Osteoblast (primary cell): ENCODE results near the gene ADTRP. TPM values are rescaled to one million over a fixed set of nuclear protein-coding genes. Genes with fewer than 3 reads are reported as not detected.

Experiments
- DNase-seq: peaks from one replicate; pipeline ENCODE4 v3.0.0; 2011; ENCODE audit warnings: low spot score, mixed read lengths; ENCODE audit not compliant: insufficient read length; ENCODE audit errors: missing footprints
- H2AFZ ChIP-seq: 2 replicates; pipeline ENCODE4 v1.6.0; 2011; ENCODE audit warnings: mild to moderate bottlenecking, low read length
- H3K27ac ChIP-seq: 2 replicates; pipeline ENCODE4 v1.5.1; 2011; ENCODE audit warnings: mild to moderate bottlenecking, low read depth, low read length, moderate library complexity
- H3K27me3 ChIP-seq: 2 replicates; pipeline ENCODE4 v1.6.0; 2012; ENCODE audit warnings: mild to moderate bottlenecking, control low read depth, inconsistent platforms, low read length, moderate library complexity; ENCODE audit not compliant: insufficient read depth
- H3K36me3 ChIP-seq: 2 replicates; pipeline ENCODE4 v1.5.1; 2011; ENCODE audit warnings: mild to moderate bottlenecking, low read length, control low read depth, moderate library complexity; ENCODE audit not compliant: insufficient read depth
- H3K4me1 ChIP-seq: 2 replicates; pipeline ENCODE4 v1.5.1; 2011; ENCODE audit warnings: mild to moderate bottlenecking, low read length, control low read depth, moderate library complexity; ENCODE audit not compliant: insufficient read depth
- H3K4me2 ChIP-seq: 2 replicates; pipeline ENCODE4 v1.6.0; 2011; ENCODE audit warnings: mild to moderate bottlenecking, low read length; ENCODE audit not compliant: insufficient read depth
- H3K4me3 ChIP-seq: fragments of 200-600 bp; sonication (generic); 3 replicates; pipeline ENCODE4 v1.5.1; 2012; ENCODE audit warnings: mild to moderate bottlenecking, low read length, inconsistent platforms; ENCODE audit not compliant: insufficient read depth
- H3K79me2 ChIP-seq: 2 replicates; pipeline ENCODE4 v1.6.0; 2012; ENCODE audit warnings: mild to moderate bottlenecking, low read length, control low read depth, inconsistent platforms; ENCODE audit not compliant: insufficient read depth
- H3K9me3 ChIP-seq: 2 replicates; pipeline ENCODE4 v1.5.1; 2011; ENCODE audit warnings: low read depth, low read length, control low read depth
- H4K20me1 ChIP-seq: 2 replicates; pipeline ENCODE4 v1.6.0; 2012; ENCODE audit warnings: mild to moderate bottlenecking, low read length, control low read depth; ENCODE audit not compliant: insufficient read depth
- CTCF ChIP-seq: IDR thresholded peaks from 2 replicates; pipeline ENCODE4 v1.5.1; 2011; ENCODE audit warnings: mild to moderate bottlenecking, low read depth, low read length, moderate library complexity; ENCODE audit errors: extremely low read depth
- total RNA-seq: library from RNA; depleted of rRNA; stranded (reverse); fragments of >200 nt; gene quantifications from 2 replicates; pipeline ENCODE4 v1.2.3, GENCODE V29; 2012

Gene ADTRP
- total RNA-seq, 1 donor = 0.72 TPM

GRCh38 chr6:11711003-11711983, 67.3 kb downstream of the ADTRP start:
- Histone ChIP-seq H3K9me3 (no peaks in the 10 kb centered on the region), H3K36me3 (no peaks in the 10 kb centered on the region), H4K20me1 (no peaks in the 10 kb centered on the region), H2AFZ (peak overlapping the region; percentile 79), H3K4me1 (peaks cover 10% of the 10 kb centered on the region), H3K4me2 (peak overlapping the region; percentile 64), H3K79me2 (no peaks in the 10 kb centered on the region), H3K4me3 (peak overlapping the region; percentile 12), H3K27ac (peak overlapping the region; percentile 44), H3K27me3 (no peaks in the 10 kb centered on the region)
- TF ChIP-seq CTCF = no peak
- peak; percentile 53 for DNase-seq

- Histone ChIP-seq H3K79me2 (no peaks in the 10 kb centered on the region), H3K36me3 (no peaks in the 10 kb centered on the region), H3K4me1 (peaks cover 10% of the 10 kb centered on the region), H3K27ac (no peak overlapping the region), H2AFZ (no peak overlapping the region), H3K9me3 (no peaks in the 10 kb centered on the region), H4K20me1 (no peaks in the 10 kb centered on the region), H3K4me2 (no peak overlapping the region), H3K27me3 (no peaks in the 10 kb centered on the region), H3K4me3 (no peak overlapping the region)
- TF ChIP-seq CTCF = no peak
- no peak for DNase-seq
These were observed 68.3 kb downstream of the ADTRP start for GRCh38 chr6:11710311-11710761.

DNA sequence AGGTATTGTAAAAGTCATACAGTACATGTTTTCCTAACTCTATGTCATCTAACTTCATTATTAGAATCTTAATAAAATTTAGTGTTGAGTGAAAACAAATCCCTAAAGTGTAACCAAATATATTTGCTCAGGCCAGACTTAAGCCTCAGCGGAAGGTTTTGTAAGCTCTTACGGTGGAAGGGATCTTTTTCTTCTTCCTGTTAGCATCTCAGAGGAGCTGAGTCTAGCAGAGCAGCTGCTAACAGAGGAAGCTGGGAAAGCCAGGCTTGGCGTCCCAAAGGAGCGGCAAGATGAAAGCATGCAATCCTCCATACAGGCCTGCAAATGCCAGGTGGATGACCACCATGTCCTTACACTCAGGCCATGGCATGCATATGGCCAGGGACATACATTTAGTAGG, 72.4 kb downstream of the ADTRP start:
- Histone ChIP-seq H3K79me2 (no peaks in the 10 kb centered on the region), H3K27ac (no peak overlapping the region), H3K27me3 (no peaks in the 10 kb centered on the region), H4K20me1 (no peaks in the 10 kb centered on the region), H3K36me3 (no peaks in the 10 kb centered on the region), H2AFZ (no peak overlapping the region), H3K4me3 (no peak overlapping the region), H3K9me3 (no peaks in the 10 kb centered on the region), H3K4me2 (no peak overlapping the region), H3K4me1 (peaks cover 11% of the 10 kb centered on the region)
- no peak for DNase-seq
- no peak for TF ChIP-seq CTCF

DNA sequence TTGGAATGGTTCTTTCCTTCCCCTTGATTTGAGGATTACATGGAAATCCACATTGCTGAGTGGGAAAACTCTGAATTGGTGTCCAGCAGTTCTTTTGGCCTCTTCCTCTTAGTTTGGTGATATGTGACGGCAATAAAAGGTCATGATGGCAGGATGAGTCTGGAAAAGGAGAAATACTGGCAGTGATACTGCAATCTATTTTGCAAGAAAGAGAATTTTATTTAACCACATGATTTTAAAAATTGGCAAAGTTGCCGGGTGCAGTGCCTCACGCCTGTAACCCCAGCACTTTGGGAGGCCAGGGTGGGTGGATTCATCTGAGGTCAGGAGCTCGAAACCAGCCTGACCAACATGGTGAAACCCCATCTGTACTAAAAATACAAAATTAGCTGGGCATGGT, 73.1 kb downstream of the ADTRP start:
- Histone ChIP-seq H3K4me2 (no peak overlapping the region), H3K36me3 (no peaks in the 10 kb centered on the region), H3K27me3 (no peaks in the 10 kb centered on the region), H4K20me1 (no peaks in the 10 kb centered on the region), H3K4me3 (no peak overlapping the region), H3K79me2 (no peaks in the 10 kb centered on the region), H3K9me3 (no peaks in the 10 kb centered on the region), H2AFZ (no peak overlapping the region), H3K4me1 (peaks cover 7% of the 10 kb centered on the region), H3K27ac (no peak overlapping the region)
- TF ChIP-seq CTCF = no peak
- DNase-seq = no peak
